Keratinocyte (primary cell): ENCODE data around the gene GPN1. TPM values are rescaled to one million over a fixed set of nuclear protein-coding genes. Genes with fewer than 3 reads are reported as not detected.
"Not testable (repeated sequence)": the region's sequence is repeated elsewhere in the genome, so short reads cannot be mapped to it uniquely, and the experiment has no call there.

Experiments
- DNase-seq: peaks from one replicate; pipeline ENCODE4 v3.0.0-alpha.2; 2011; ENCODE audit warnings: low read depth, missing footprints, low spot score
- FAIRE-seq: peaks from 2 replicates; lab custom pipeline; 2011; peaks lifted over from hg19 to GRCh38; lab: Jason Lieb, UNC
- H2AFZ ChIP-seq: 2 replicates; pipeline ENCODE4 v1.6.0; 2012; ENCODE audit warnings: low read length, control low read depth, inconsistent platforms; ENCODE audit not compliant: control insufficient read depth
- H3K27ac ChIP-seq: 2 replicates; pipeline ENCODE4 v1.5.1; 2011; ENCODE audit warnings: low read length; ENCODE audit not compliant: control insufficient read depth, insufficient read depth
- H3K27me3 ChIP-seq: 3 replicates; pipeline ENCODE4 v1.6.0; 2011; ENCODE audit warnings: low read length; ENCODE audit not compliant: control insufficient read depth, insufficient read depth; ENCODE audit errors: extremely low read depth
- H3K36me3 ChIP-seq, 2 experiments: 2 replicates in 1 of 2; 3 replicates in 1 of 2; pipeline ENCODE4 v1.5.1; 2011; ENCODE audit warnings: low read length in 2 of 2, mild to moderate bottlenecking in 1 of 2; ENCODE audit not compliant: control insufficient read depth in 2 of 2, insufficient read depth in 2 of 2; ENCODE audit errors: extremely low read depth in 1 of 2
- H3K4me1 ChIP-seq: 3 replicates; pipeline ENCODE4 v1.5.1; 2011; ENCODE audit warnings: low read length; ENCODE audit not compliant: control insufficient read depth, insufficient read depth; ENCODE audit errors: extremely low read depth
- H3K4me2 ChIP-seq: 3 replicates; pipeline ENCODE4 v1.6.0; 2011; ENCODE audit warnings: low read depth, low read length; ENCODE audit not compliant: control insufficient read depth, insufficient read depth; ENCODE audit errors: extremely low read depth
- H3K4me3 ChIP-seq, 3 experiments: fragments of 200-600 bp in 1 of 3; sonication (generic) in 1 of 3; 2 replicates in 2 of 3; 3 replicates in 1 of 3; pipeline ENCODE4 v1.5.1; 2011 to 2016; ENCODE audit warnings: low read length in 3 of 3, mild to moderate bottlenecking in 3 of 3, control low read depth in 2 of 3, inconsistent platforms in 1 of 3, low read depth in 1 of 3, mixed read lengths in 1 of 3, mixed run types in 1 of 3, moderate library complexity in 1 of 3; ENCODE audit not compliant: control insufficient read depth in 2 of 3, insufficient read depth in 2 of 3; ENCODE audit errors: extremely low read depth in 1 of 3
- H3K79me2 ChIP-seq: 2 replicates; pipeline ENCODE4 v1.6.0; 2012; ENCODE audit warnings: low read length; ENCODE audit not compliant: control insufficient read depth, insufficient read depth
- H3K9ac ChIP-seq: 3 replicates; pipeline ENCODE4 v1.6.0; 2011; ENCODE audit warnings: low read length; ENCODE audit not compliant: control insufficient read depth, insufficient read depth; ENCODE audit errors: extremely low read depth
- H3K9me1 ChIP-seq: 3 replicates; pipeline ENCODE4 v1.6.0; 2011; ENCODE audit warnings: low read length; ENCODE audit not compliant: control insufficient read depth, insufficient read depth; ENCODE audit errors: extremely low read depth
- H3K9me3 ChIP-seq: 2 replicates; pipeline ENCODE4 v1.5.1; 2012; ENCODE audit warnings: low read depth, low read length; ENCODE audit not compliant: control insufficient read depth
- H4K20me1 ChIP-seq: 3 replicates; pipeline ENCODE4 v1.6.0; 2011; ENCODE audit warnings: low read length; ENCODE audit not compliant: control insufficient read depth, insufficient read depth; ENCODE audit errors: extremely low read depth
- EZH2 ChIP-seq: IDR thresholded peaks from one replicate; pipeline ENCODE4 v1.6.1; 2012; ENCODE audit warnings: inconsistent platforms, mild to moderate bottlenecking, low read length, moderate library complexity
- dilution Hi-C: fragments of 300-500 bp; cut with MboI; formaldehyde crosslinking; loops from one replicate; pipeline ENCODE4 v1.7.0; 2020; ENCODE audit warnings: low sequenced_read_pairs; ENCODE audit not compliant: extremely low pct_ligation_motif_present
- polyA plus RNA-seq, 5 experiments: library from polyadenylated mRNA; depleted of rRNA in 3 of 5; stranded (reverse) in 3 of 5; stranded (forward) in 1 of 5; unstranded in 1 of 5; fragments of >200 nt; gene quantifications; 1 replicate in 1 of 5; 2 replicates in 3 of 5; 3 replicates in 1 of 5; pipeline versions ENCODE4 v1.2.1 to v1.2.3, GENCODE V29; 2011 to 2012; ENCODE audit warnings: missing spikeins in 2 of 5, low read depth in 1 of 5, low replicate concordance in 1 of 5
- TF ChIP-seq, protein P1 (sequence below), 3 experiments: IDR thresholded peaks in 1 of 3; conservative IDR thresholded peaks in 1 of 3; optimal IDR thresholded peaks in 1 of 3; 2 replicates in 2 of 3; 3 replicates in 1 of 3; pipeline versions ENCODE3 to v1.5.1; 2011; ENCODE audit warnings: low read length in 3 of 3, mild to moderate bottlenecking in 3 of 3, moderate library complexity in 2 of 3, control low read depth in 1 of 3, inconsistent platforms in 1 of 3; ENCODE audit not compliant: insufficient read depth in 2 of 3; ENCODE audit errors: extremely low read depth in 1 of 3

The GPN1 gene
- polyA plus RNA-seq, 1 donor (not counting 4 experiments of a cell fraction or from before 2014, with no cell fraction given): 103 TPM

DNA sequence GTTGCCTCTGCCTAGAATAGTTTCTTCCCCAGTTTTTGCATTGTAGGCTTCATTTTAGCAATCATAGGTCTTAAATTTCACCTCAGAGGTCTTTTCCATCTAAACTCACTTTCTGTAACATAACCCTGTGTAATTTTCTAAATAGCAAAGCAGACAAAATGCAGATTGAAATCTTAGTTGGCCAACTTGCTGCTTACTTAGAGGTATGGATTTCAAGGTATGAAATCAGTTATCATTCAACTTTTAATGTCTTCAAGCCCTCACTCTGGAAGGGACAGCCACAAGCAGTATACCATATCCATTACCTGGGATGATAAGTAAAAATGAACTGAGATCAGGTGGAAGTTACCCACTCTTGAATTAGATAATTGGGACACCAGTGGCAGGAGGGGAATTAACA is 3.9 kb upstream of the GPN1 start:
- H3K79me2 ChIP-seq: peaks cover 10% of the 10 kb centered on the region
- FAIRE-seq: no peak
- DNase-seq: no peak
- no peak overlapping the region for H2AFZ ChIP-seq
- H3K9me3 ChIP-seq: no peaks in the 10 kb centered on the region
- H3K9ac ChIP-seq: no peak overlapping the region
- no peaks in the 10 kb centered on the region for H3K27me3 ChIP-seq
- dilution Hi-C loops: no loop called here
- H3K4me1 ChIP-seq: peaks cover 36% of the 10 kb centered on the region
- TF ChIP-seq, protein P1, sequence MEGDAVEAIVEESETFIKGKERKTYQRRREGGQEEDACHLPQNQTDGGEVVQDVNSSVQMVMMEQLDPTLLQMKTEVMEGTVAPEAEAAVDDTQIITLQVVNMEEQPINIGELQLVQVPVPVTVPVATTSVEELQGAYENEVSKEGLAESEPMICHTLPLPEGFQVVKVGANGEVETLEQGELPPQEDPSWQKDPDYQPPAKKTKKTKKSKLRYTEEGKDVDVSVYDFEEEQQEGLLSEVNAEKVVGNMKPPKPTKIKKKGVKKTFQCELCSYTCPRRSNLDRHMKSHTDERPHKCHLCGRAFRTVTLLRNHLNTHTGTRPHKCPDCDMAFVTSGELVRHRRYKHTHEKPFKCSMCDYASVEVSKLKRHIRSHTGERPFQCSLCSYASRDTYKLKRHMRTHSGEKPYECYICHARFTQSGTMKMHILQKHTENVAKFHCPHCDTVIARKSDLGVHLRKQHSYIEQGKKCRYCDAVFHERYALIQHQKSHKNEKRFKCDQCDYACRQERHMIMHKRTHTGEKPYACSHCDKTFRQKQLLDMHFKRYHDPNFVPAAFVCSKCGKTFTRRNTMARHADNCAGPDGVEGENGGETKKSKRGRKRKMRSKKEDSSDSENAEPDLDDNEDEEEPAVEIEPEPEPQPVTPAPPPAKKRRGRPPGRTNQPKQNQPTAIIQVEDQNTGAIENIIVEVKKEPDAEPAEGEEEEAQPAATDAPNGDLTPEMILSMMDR (optimal IDR thresholded peaks at IDR 0.05 in 1 of 3, IDR thresholded peaks at IDR 0.05 in 1 of 3, conservative IDR thresholded peaks at IDR 0.05 in 1 of 3; ENCODE audit: extremely low read depth in 1 of 3, insufficient read depth in 2 of 3, low read length in 3 of 3): no peak
- no peak for TF ChIP-seq EZH2
- no peak overlapping the region for H3K4me2 ChIP-seq
- no peak overlapping the region for H3K4me3 ChIP-seq
- H3K36me3 ChIP-seq: peaks cover 5% of the 10 kb centered on the region in 2 experiments
- no peaks in the 10 kb centered on the region for H3K9me1 ChIP-seq
- H4K20me1 ChIP-seq: no peaks in the 10 kb centered on the region
- H3K27ac ChIP-seq: no peak overlapping the region

DNA sequence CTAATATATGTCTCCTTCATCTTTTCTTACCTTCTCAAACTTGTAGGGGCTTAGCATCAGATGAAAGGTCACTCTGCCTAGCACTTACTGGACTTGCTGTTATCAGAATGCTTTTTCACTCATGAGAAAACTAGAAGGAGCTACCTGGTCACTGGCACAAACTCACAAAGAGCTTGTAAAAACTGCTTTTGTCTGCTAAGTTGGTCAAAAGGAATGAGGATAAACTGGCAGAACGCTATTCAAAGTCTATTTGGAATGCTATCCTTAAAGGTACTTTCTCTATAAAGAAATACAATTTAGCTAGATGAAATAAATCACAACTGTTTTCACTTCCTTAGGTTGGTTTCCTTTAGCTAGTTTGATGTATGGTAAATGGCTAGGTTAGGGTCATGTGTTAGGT is 2.5 kb upstream of the GPN1 start:
- H3K9ac ChIP-seq, H3K9me3 ChIP-seq, H2AFZ ChIP-seq, DNase-seq, H3K27me3 ChIP-seq, H3K9me1 ChIP-seq, H4K20me1 ChIP-seq, H3K4me2 ChIP-seq, H3K4me3 ChIP-seq, dilution Hi-C loops: not testable (repeated sequence)
- Histone ChIP-seq H3K27ac (peak overlapping the region; percentile 4), H3K36me3 (peaks cover 6 to 10% of the 10 kb centered on the region in 2 experiments), H3K79me2 (peaks cover 19% of the 10 kb centered on the region), H3K4me1 (peaks cover 41% of the 10 kb centered on the region)
- FAIRE-seq: peak; percentile 9

DNA sequence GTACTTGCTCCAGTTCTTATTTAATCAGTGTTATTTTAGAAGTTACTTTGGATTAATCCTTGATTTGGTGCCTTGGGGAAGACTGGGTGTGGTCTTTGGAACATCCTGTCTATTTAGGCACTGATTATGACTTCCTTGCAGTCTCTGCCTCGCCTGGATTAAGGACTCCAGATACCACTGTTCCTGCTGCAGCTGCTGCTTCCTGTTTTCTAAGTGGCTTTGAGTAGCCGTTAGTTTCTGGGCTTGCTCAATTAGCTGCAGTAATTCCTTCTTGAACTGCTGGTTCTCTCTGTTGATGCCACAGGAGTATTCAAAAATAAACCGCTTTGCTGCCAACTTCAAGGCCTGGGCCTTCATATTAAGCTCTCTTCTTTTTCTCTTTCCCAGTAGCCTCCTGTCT is 1.9 kb upstream of the GPN1 start:
- dilution Hi-C loops, H3K9me3 ChIP-seq, H3K27me3 ChIP-seq, H4K20me1 ChIP-seq, H2AFZ ChIP-seq, H3K4me3 ChIP-seq, H3K9me1 ChIP-seq, DNase-seq, H3K9ac ChIP-seq: not testable (repeated sequence)
- H3K36me3 ChIP-seq: peaks cover 6 to 16% of the 10 kb centered on the region in 2 experiments
- H3K27ac ChIP-seq: peak overlapping the region; percentile 99
- peak; percentile 73 for FAIRE-seq
- H3K4me1 ChIP-seq: peaks cover 41% of the 10 kb centered on the region
- H3K4me2 ChIP-seq: peak overlapping the region; percentile 76
- H3K79me2 ChIP-seq: peaks cover 22% of the 10 kb centered on the region
